SH-SY5Y (cell line): Measurements from ENCODE around the gene SNTN.

Experiments used
- GATA2 ChIP-seq: IDR thresholded peaks from 2 replicates; pipeline ENCODE4 v1.6.1; 2011; ENCODE audit warnings: mild to moderate bottlenecking, low read depth, low read length
- GATA3 ChIP-seq: IDR thresholded peaks from 2 replicates; pipeline ENCODE4 v1.6.1; 2011; ENCODE audit warnings: low read depth, mild to moderate bottlenecking, low read length, moderate library complexity

- TF ChIP-seq GATA2 = no peak
- no peak for TF ChIP-seq GATA3
Measured at GRCh38 chr3:63662500-63662899, 10.0 kb downstream of the SNTN start.
